Prostate gland (tissue), 2 donors: ENCODE measurements around the gene RAD23B.

Experiments used
- CTCF ChIP-seq, 4 experiments: fragments of 200-600 bp in 2 of 4; fragments of 450-650 bp in 2 of 4; sonication (generic) in 2 of 4; IDR thresholded peaks; 1 replicate in 3 of 4; 2 replicates in 1 of 4; pipeline ENCODE4 v1.5.1; 2016 to 2019; ENCODE audit warnings: antibody characterized with exemption in 4 of 4, mild to moderate bottlenecking in 2 of 4, moderate library complexity in 2 of 4
- POLR2AphosphoS5 ChIP-seq: sonication (generic); formaldehyde crosslinking; IDR thresholded peaks from one replicate; pipeline ENCODE4 v1.6.1; 2017; ENCODE audit warnings: antibody characterized with exemption

GRCh38 chr9:107284636-107285035 lies 1.6 kb downstream of the RAD23B start:
- TF ChIP-seq POLR2AphosphoS5 (no peak), CTCF (IDR thresholded peaks at IDR 0.05) (no peak)
